OCI-LY7 (cell line): ENCODE results near the gene CRAMP1. TPM values are rescaled to one million over a fixed set of nuclear protein-coding genes. Genes with fewer than 3 reads are reported as not detected.

ENCODE experiments used
- BruUV-seq: library from RNA; stranded (reverse); fragments of 400-500 nt; replicated peaks from 2 replicates; lab custom pipeline; 2021; lab: Mats Ljungman, UMichigan
- CTCF ChIA-PET: fragments of 300-600 bp; sonication (Branson Sonifier 250); formaldehyde crosslinking; loops from one replicate; lab custom pipeline; 2022; ENCODE audit warnings: antibody characterized with exemption; ENCODE audit not compliant: unreplicated experiment; lab: Charles Lee
- POLR2A ChIA-PET: fragments of 300-600 bp; sonication (Branson Sonifier 250); formaldehyde crosslinking; loops from one replicate; lab custom pipeline; 2022; ENCODE audit warnings: antibody characterized with exemption; lab: Charles Lee
- DNase-seq: peaks from one replicate; pipeline ENCODE4 v3.0.0-alpha.2; 2015; ENCODE audit warnings: low spot score
- H2AFZ ChIP-seq: fragments of 200-600 bp; sonication (generic), shearing (Covaris generic); 2 replicates; pipeline ENCODE4 v1.6.1; 2014; ENCODE audit warnings: mild to moderate bottlenecking, antibody characterized with exemption, low read length, moderate library complexity
- H3K27ac ChIP-seq: fragments of 200-600 bp; sonication (generic); 2 replicates; pipeline ENCODE4 v1.5.1; 2014; ENCODE audit warnings: mixed run types, low read depth, mild to moderate bottlenecking, moderate library complexity, low read length, inconsistent platforms; ENCODE audit not compliant: poor library complexity, severe bottlenecking
- H3K36me3 ChIP-seq: fragments of 200-600 bp; sonication (generic); 2 replicates; pipeline ENCODE4 v1.6.1; 2014; ENCODE audit warnings: mild to moderate bottlenecking, antibody characterized with exemption, low read length, moderate library complexity, mixed read lengths; ENCODE audit not compliant: insufficient read depth
- H3K4me1 ChIP-seq: fragments of 200-600 bp; sonication (generic); 2 replicates; pipeline ENCODE4 v1.5.1; 2014; ENCODE audit warnings: mild to moderate bottlenecking, low read length; ENCODE audit not compliant: insufficient read depth, poor library complexity, severe bottlenecking
- H3K4me2 ChIP-seq: fragments of 200-600 bp; sonication (generic); 2 replicates; pipeline ENCODE4 v1.6.1; 2014; ENCODE audit warnings: mild to moderate bottlenecking, low read length
- H3K4me3 ChIP-seq: fragments of 200-600 bp; sonication (generic); 2 replicates; pipeline ENCODE4 v1.5.1; 2014; ENCODE audit warnings: mild to moderate bottlenecking, low read depth, low read length; ENCODE audit not compliant: poor library complexity, severe bottlenecking
- H3K79me2 ChIP-seq: fragments of 200-600 bp; sonication (generic); 2 replicates; pipeline ENCODE4 v1.6.1; 2016; ENCODE audit warnings: low read depth, mild to moderate bottlenecking, low read length, moderate library complexity, mixed read lengths; ENCODE audit not compliant: insufficient read depth
- H3K9me2 ChIP-seq: fragments of 200-600 bp; sonication (generic); 2 replicates; pipeline ENCODE4 v1.6.1; 2016; ENCODE audit warnings: mild to moderate bottlenecking, low read length, mixed read lengths; ENCODE audit not compliant: insufficient read depth
- H3K9me3 ChIP-seq: fragments of 200-600 bp; sonication (generic); 2 replicates; pipeline ENCODE4 v1.6.1; 2014; ENCODE audit warnings: mild to moderate bottlenecking, mixed run types, low read length, mixed read lengths
- H4K20me1 ChIP-seq: fragments of 200-600 bp; sonication (generic); 2 replicates; pipeline ENCODE4 v1.6.1; 2014; ENCODE audit warnings: mild to moderate bottlenecking, antibody characterized with exemption, low read length, moderate library complexity, mixed read lengths; ENCODE audit not compliant: insufficient read depth
- EZH2phosphoT487 ChIP-seq: fragments of 200-600 bp; sonication (generic); IDR thresholded peaks from 2 replicates; pipeline ENCODE4 v1.6.1; 2018; ENCODE audit warnings: low read depth, borderline replicate concordance, mild to moderate bottlenecking, mixed run types, antibody characterized with exemption, low read length, moderate library complexity, mixed read lengths
- intact Hi-C: fragments of 100-400 bp; cut with micrococcal nuclease; formaldehyde crosslinking; loops from one replicate; pipeline ENCODE4 v1.10.0; 2022; ENCODE audit not compliant: unreplicated experiment
- total RNA-seq, 2 experiments: library from RNA; depleted of rRNA in 1 of 2; stranded (reverse); fragments of >200 nt in 1 of 2; shearing (Covaris generic) in 1 of 2; gene quantifications; 2 replicates each; pipeline ENCODE4 v1.2.3, GENCODE V29; 2014 to 2022
- TF ChIP-seq, protein P1 (sequence below): fragments of 200-600 bp; sonication (generic); conservative IDR thresholded peaks from 2 replicates; pipeline ENCODE4 v1.5.1; 2014; ENCODE audit warnings: mild to moderate bottlenecking, antibody characterized with exemption, low read length, moderate library complexity, mixed read lengths

CRAMP1 gene
- total RNA-seq, 2 experiments from 2014 or later: 10.5 to 33.6 TPM

DNA sequence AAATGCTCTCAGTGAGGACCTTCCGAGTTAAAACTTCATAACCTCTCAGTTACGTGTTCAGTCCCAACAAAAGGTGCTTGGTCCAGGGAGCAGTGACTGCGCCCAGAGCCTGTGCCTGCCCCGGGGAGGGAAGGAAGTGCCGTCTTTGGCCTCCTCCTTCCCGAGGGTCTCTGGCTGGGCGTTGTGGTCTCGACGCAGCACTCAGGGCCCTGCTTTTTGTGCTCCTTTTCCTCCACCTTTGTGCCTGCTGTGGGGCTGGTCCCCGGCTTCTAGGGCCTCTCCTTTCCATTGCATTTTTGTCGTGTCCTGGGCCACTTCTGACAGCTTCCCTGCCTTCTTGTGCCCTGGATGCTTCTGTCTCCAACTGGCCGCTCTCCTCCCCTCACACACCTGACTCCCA is 29.1 kb downstream of the CRAMP1 start:
- Histone ChIP-seq H4K20me1 (no peaks in the 10 kb centered on the region), H3K36me3 (peaks cover 70% of the 10 kb centered on the region), H3K9me3 (no peaks in the 10 kb centered on the region), H3K79me2 (no peaks in the 10 kb centered on the region), H3K4me2 (no peak overlapping the region), H3K4me3 (no peak overlapping the region), H2AFZ (no peak overlapping the region), H3K9me2 (no peaks in the 10 kb centered on the region), H3K4me1 (no peaks in the 10 kb centered on the region), H3K27ac (no peak overlapping the region)
- no peak for TF ChIP-seq EZH2phosphoT487
- TF ChIP-seq, protein P1, sequence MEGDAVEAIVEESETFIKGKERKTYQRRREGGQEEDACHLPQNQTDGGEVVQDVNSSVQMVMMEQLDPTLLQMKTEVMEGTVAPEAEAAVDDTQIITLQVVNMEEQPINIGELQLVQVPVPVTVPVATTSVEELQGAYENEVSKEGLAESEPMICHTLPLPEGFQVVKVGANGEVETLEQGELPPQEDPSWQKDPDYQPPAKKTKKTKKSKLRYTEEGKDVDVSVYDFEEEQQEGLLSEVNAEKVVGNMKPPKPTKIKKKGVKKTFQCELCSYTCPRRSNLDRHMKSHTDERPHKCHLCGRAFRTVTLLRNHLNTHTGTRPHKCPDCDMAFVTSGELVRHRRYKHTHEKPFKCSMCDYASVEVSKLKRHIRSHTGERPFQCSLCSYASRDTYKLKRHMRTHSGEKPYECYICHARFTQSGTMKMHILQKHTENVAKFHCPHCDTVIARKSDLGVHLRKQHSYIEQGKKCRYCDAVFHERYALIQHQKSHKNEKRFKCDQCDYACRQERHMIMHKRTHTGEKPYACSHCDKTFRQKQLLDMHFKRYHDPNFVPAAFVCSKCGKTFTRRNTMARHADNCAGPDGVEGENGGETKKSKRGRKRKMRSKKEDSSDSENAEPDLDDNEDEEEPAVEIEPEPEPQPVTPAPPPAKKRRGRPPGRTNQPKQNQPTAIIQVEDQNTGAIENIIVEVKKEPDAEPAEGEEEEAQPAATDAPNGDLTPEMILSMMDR: no peak
- intact Hi-C loops: no loop called here
- ChIA-PET POLR2A (no interaction called here), CTCF (no interaction called here)
- BruUV-seq: no TSS peak
- DNase-seq: no peak

DNA sequence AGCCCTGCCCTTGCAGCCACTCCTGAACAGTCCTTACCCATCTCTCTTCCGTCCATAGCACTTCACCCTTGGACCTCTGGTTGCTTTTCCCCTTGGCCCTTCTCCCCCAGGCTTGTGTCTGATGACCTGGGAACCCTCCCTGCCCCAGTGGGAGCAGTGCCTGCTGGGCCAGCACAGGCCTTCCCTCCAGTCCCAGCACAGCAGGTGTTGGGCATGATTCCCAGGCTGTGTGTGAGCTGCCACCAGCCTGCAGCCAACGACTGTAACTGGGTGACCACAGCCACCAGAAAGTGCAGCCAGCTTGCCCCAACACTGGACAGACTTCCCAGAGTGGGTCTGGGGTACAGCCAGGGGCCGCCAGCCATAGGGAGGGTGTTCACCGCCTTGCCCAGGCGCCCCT is 30.0 kb downstream of the CRAMP1 start:
- H2AFZ ChIP-seq: no peak overlapping the region
- H3K9me2 ChIP-seq: no peaks in the 10 kb centered on the region
- no peaks in the 10 kb centered on the region for H4K20me1 ChIP-seq
- intact Hi-C loops: no loop called here
- TF ChIP-seq EZH2phosphoT487: no peak
- TF ChIP-seq, protein P1: no peak
- POLR2A ChIA-PET: no interaction called here
- CTCF ChIA-PET: no interaction called here
- no peak overlapping the region for H3K4me2 ChIP-seq
- H3K4me1 ChIP-seq: peaks cover 4% of the 10 kb centered on the region
- H3K36me3 ChIP-seq: peaks cover 78% of the 10 kb centered on the region
- no peaks in the 10 kb centered on the region for H3K79me2 ChIP-seq
- BruUV-seq: no TSS peak
- no peak overlapping the region for H3K27ac ChIP-seq
- H3K4me3 ChIP-seq: no peak overlapping the region
- H3K9me3 ChIP-seq: no peaks in the 10 kb centered on the region
- no peak for DNase-seq

DNA sequence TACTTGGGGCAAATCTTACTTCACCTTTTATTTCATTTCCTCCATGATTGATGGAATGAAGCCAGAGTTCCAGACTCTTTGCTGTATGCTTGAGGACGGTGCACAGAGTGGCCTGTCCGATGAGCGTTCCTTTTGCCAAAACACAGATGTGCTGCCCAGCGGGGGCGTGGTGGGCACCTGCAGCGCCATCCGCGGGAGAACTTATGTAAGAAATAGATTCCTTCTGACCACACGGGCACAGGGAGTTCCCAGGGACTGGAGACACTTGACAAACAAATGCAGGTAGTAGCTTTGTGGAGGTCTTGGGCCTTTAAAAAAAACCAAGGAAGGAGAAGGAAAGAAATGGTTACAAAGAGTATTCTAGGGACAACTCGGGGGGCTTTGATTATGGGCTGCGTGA is 30.6 kb downstream of the CRAMP1 start:
- H3K4me2 ChIP-seq: no peak overlapping the region
- no peak overlapping the region for H2AFZ ChIP-seq
- ChIA-PET POLR2A (no interaction called here), CTCF (no interaction called here)
- no peak overlapping the region for H3K27ac ChIP-seq
- no TSS peak for BruUV-seq
- intact Hi-C loops: no loop called here
- no peaks in the 10 kb centered on the region for H3K9me2 ChIP-seq
- no peak overlapping the region for H3K4me3 ChIP-seq
- H3K79me2 ChIP-seq: no peaks in the 10 kb centered on the region
- TF ChIP-seq EZH2phosphoT487: no peak
- TF ChIP-seq, protein P1: no peak
- H3K36me3 ChIP-seq: peaks cover 77% of the 10 kb centered on the region
- H3K9me3 ChIP-seq: no peaks in the 10 kb centered on the region
- no peak for DNase-seq
- H4K20me1 ChIP-seq: no peaks in the 10 kb centered on the region
- H3K4me1 ChIP-seq: peaks cover 10% of the 10 kb centered on the region
